ENCODE results near the gene MBP. TPM values are rescaled to one million over a fixed set of nuclear protein-coding genes. Genes with fewer than 3 reads are reported as not detected.

Gene MBP
- total and polyA plus RNA-seq, 2 donors from 2014 or later = 15.1 to 61.2 TPM

- H3K27ac ChIP-seq (ENCODE audit: low read depth in 2 of 2, low read length in 2 of 2) = no peak overlapping the region
- no peaks in the 10 kb centered on the region for H3K27me3 ChIP-seq (ENCODE audit: control insufficient read depth, insufficient read depth, low read length)
- DNase-seq = no peak
- H3K4me3 ChIP-seq (ENCODE audit: low read length in 3 of 3) = no peak overlapping the region
- no peak for FAIRE-seq
- H3K4me1 ChIP-seq (ENCODE audit: control insufficient read depth in 2 of 3, insufficient read depth in 2 of 3, low read depth in 1 of 3, low read length in 3 of 3) = no peaks in the 10 kb centered on the region
- intact Hi-C loops (cut with DNase I) = no loop called here
- H3K36me3 ChIP-seq (ENCODE audit: control insufficient read depth in 2 of 3, insufficient read depth in 3 of 3, low read length in 3 of 3) = peaks cover 0 to 21% (median 7%) of the 10 kb centered on the region in 3 donors
- H3K9ac ChIP-seq (ENCODE audit: low read length in 3 of 3) = no peak overlapping the region
- H3K9me3 ChIP-seq (ENCODE audit: control insufficient read depth in 2 of 3, insufficient read depth in 1 of 3, low read length in 3 of 3) = no peaks in the 10 kb centered on the region
- no peak for TF ChIP-seq CTCF (IDR thresholded peaks at IDR 0.05; ENCODE audit: borderline replicate concordance, extremely low read depth, insufficient read depth)
These were observed 195.0 kb downstream of the MBP start for GRCh38 chr18:76937597-76937996.

GRCh38 chr18:76936877-76937276 lies 195.7 kb downstream of the MBP start:
- no peak overlapping the region for H3K9ac ChIP-seq (ENCODE audit: low read length in 3 of 3)
- FAIRE-seq = no peak
- H3K36me3 ChIP-seq (ENCODE audit: control insufficient read depth in 2 of 3, insufficient read depth in 3 of 3, low read length in 3 of 3) = peaks cover 0 to 21% (median 7%) of the 10 kb centered on the region in 3 donors
- DNase-seq = no peak
- H3K4me1 ChIP-seq (ENCODE audit: control insufficient read depth in 2 of 3, insufficient read depth in 2 of 3, low read depth in 1 of 3, low read length in 3 of 3) = no peaks in the 10 kb centered on the region
- no peak overlapping the region for H3K4me3 ChIP-seq (ENCODE audit: low read length in 3 of 3)
- intact Hi-C loops (cut with DNase I) = no loop called here
- no peak for TF ChIP-seq CTCF (IDR thresholded peaks at IDR 0.05; ENCODE audit: borderline replicate concordance, extremely low read depth, insufficient read depth)
- no peak overlapping the region for H3K27ac ChIP-seq (ENCODE audit: low read depth in 2 of 2, low read length in 2 of 2)
- H3K9me3 ChIP-seq (ENCODE audit: control insufficient read depth in 2 of 3, insufficient read depth in 1 of 3, low read length in 3 of 3) = no peaks in the 10 kb centered on the region
- no peaks in the 10 kb centered on the region for H3K27me3 ChIP-seq (ENCODE audit: control insufficient read depth, insufficient read depth, low read length)

GRCh38 chr18:76935722-76936337 lies 196.8 kb downstream of the MBP start:
- DNase-seq = no peak
- no peak for FAIRE-seq
- no peaks in the 10 kb centered on the region for H3K9me3 ChIP-seq (ENCODE audit: control insufficient read depth in 2 of 3, insufficient read depth in 1 of 3, low read length in 3 of 3)
- H3K27me3 ChIP-seq (ENCODE audit: control insufficient read depth, insufficient read depth, low read length) = no peaks in the 10 kb centered on the region
- H3K36me3 ChIP-seq (ENCODE audit: control insufficient read depth in 2 of 3, insufficient read depth in 3 of 3, low read length in 3 of 3) = peaks cover 0 to 22% (median 7%) of the 10 kb centered on the region in 3 donors
- no peak overlapping the region for H3K4me3 ChIP-seq (ENCODE audit: low read length in 3 of 3)
- TF ChIP-seq CTCF (IDR thresholded peaks at IDR 0.05; ENCODE audit: borderline replicate concordance, extremely low read depth, insufficient read depth) = no peak
- no peak overlapping the region for H3K9ac ChIP-seq (ENCODE audit: low read length in 3 of 3)
- intact Hi-C loops (cut with DNase I) = no loop called here
- no peak overlapping the region for H3K27ac ChIP-seq (ENCODE audit: low read depth in 2 of 2, low read length in 2 of 2)
- H3K4me1 ChIP-seq (ENCODE audit: control insufficient read depth in 2 of 3, insufficient read depth in 2 of 3, low read depth in 1 of 3, low read length in 3 of 3) = no peaks in the 10 kb centered on the region
